SK-N-SH treated with all-trans-retinoic acid at 6 μM for 48 hours (cell line): ENCODE results near the gene MNT.

ENCODE experiments used
- CREB5 ChIP-seq: fragments of 250-450 bp; sonication (Bioruptor Pico); IDR thresholded peaks from 2 replicates; pipeline ENCODE4 v1.5.1; 2020; ENCODE audit warnings: low read depth, mild to moderate bottlenecking, moderate library complexity
- CSDC2 ChIP-seq: fragments of 250-450 bp; sonication (Bioruptor Pico); IDR thresholded peaks from 2 replicates; pipeline ENCODE4 v1.5.0; 2020; ENCODE audit warnings: mild to moderate bottlenecking, moderate library complexity
- PATZ1 ChIP-seq: fragments of 250-450 bp; sonication (Bioruptor Pico); IDR thresholded peaks from 2 replicates; pipeline ENCODE4 v1.8.0; 2020; ENCODE audit warnings: mild to moderate bottlenecking, moderate library complexity, borderline replicate concordance
- ZNF565 ChIP-seq: fragments of 450-650 bp; formaldehyde crosslinking; conservative IDR thresholded peaks from 2 replicates; pipeline ENCODE4 v1.5.0; 2020; ENCODE audit warnings: low read depth, mild to moderate bottlenecking, moderate library complexity

GRCh38 chr17:2384439-2385127, 16.3 kb downstream of the MNT start:
- TF ChIP-seq ZNF565 (CRISPR knock-in tag) (no peak), PATZ1 (no peak), CSDC2 (CRISPR knock-in tag) (no peak), CREB5 (CRISPR knock-in tag) (no peak)
